Measurements from ENCODE around the gene TCEANC2.
"Not testable (repeated sequence)": the region's sequence is repeated elsewhere in the genome, so short reads cannot be mapped to it uniquely, and the experiment has no call there.

The TCEANC2 gene

DNA sequence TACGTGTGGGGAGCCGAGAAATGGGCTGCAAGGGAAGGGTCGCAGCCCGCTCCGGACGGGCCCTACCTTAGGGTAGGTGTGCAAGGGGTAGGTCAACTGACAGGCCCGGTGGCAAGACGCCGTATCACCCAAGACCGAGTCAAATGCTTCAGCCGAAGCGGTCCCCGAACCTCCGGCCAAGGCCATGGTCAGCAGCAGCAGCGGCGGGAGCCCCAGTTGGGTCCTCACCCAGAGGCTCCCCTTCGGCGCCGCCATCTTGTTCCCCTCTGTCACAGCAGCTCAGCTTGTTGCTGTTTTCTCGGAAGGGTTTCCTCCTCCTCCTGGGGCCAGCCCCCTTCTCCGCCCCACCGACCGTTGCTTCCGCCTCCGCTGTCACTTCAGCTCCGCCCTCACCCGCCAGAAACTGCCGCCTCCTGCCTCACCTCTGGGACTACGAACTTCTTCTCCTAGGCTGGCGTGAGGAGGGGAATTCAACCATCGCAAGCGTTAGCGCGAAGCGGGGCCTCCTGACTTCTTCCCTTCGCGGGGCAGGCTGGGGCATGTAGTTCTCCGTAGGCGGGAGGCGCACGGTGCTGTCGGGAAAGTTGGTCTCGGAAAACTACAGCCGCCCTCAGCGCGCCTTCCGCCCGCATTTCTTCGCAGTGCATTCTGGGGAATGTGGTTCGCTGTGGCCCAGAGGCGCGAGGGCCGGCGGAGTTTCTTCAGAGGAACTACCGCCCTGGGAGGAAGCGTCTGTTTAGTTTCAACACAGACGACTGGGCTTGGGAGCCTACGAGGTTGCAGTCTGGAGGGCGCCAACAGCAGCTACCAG, at the start of gene TCEANC2, which contains the start of gene TMEM59:
TCEANC2 (plus strand) TSS at position 675 of the 811 bp plus-strand sequence. CDS start 815 bp downstream, outside the sequence.
TMEM59 (minus strand) TSS at position 271 of the 811 bp plus-strand sequence; CDS start at position 255, 16 bp downstream.
- peak within 1 kb of the TSS; percentile 91 to 99 for H3K27ac ChIP-seq
- TF ChIP-seq, protein P1, sequence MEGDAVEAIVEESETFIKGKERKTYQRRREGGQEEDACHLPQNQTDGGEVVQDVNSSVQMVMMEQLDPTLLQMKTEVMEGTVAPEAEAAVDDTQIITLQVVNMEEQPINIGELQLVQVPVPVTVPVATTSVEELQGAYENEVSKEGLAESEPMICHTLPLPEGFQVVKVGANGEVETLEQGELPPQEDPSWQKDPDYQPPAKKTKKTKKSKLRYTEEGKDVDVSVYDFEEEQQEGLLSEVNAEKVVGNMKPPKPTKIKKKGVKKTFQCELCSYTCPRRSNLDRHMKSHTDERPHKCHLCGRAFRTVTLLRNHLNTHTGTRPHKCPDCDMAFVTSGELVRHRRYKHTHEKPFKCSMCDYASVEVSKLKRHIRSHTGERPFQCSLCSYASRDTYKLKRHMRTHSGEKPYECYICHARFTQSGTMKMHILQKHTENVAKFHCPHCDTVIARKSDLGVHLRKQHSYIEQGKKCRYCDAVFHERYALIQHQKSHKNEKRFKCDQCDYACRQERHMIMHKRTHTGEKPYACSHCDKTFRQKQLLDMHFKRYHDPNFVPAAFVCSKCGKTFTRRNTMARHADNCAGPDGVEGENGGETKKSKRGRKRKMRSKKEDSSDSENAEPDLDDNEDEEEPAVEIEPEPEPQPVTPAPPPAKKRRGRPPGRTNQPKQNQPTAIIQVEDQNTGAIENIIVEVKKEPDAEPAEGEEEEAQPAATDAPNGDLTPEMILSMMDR (IDR thresholded peaks at IDR 0.05), result peak in 1 of 2 experiments; percentile 22
- H3K4me3 ChIP-seq, result peak within 1 kb of the TSS; percentile 77 to 97
- no peaks in the 10 kb centered on the region for H3K9me3 ChIP-seq
- H3K36me3 ChIP-seq, result no peaks in the 10 kb centered on the region
- peaks cover 0 to 53% (median 28%) of the 10 kb centered on the region in 4 donors for H3K4me1 ChIP-seq
- DNase-seq, result peak; percentile 99
- intact Hi-C loops (cut with DNase I; ENCODE audit: low total_unique reads), result loop anchor here (1.0 kb wide), 1 partner anchor 107 kb away; the partner anchor contains the start of gene LRRC42
- H3K27me3 ChIP-seq, result no peaks in the 10 kb centered on the region

DNA sequence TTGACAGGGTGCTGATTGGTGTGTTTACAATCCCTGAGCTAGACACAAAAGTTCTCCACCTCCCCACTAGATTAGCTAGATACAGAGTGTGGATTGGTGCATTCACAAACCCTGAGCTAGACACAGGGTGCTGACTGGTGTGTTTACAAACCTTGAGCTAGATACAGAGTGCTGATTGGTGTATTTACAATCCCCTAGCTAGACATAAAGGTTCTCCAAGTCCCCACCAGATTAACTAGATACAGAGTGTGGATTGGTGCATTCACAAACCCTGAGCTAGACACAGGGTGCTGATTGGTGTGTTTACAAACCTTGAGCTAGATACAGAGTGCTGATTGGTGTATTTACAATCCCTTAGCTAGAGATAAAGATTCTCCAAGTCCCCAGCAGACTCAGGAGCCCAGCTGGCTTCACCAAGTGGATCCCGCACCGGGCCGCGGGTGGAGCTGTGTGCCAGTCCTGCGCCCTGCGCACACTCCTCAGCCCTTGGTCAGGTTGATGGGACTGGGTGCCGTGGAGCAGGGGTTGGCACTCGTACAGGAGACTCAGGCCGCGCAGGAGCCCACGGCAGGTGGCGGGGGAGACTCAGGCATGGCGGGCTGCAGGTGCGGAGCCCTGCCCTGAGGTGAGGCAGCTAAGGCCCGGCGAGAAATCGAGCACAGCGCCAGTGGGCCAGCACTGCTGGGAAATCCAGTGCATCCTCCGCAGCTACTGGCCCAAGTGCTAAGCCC, 49.5 kb upstream of the TCEANC2 start:
- H3K4me1 ChIP-seq; H3K9me3 ChIP-seq; H3K36me3 ChIP-seq; H3K4me3 ChIP-seq; H3K27me3 ChIP-seq; H3K27ac ChIP-seq; intact Hi-C loops (cut with DNase I; ENCODE audit: low total_unique reads): not testable (repeated sequence)
- DNase-seq, result peak in 1 of 2 donors; percentile 34

DNA sequence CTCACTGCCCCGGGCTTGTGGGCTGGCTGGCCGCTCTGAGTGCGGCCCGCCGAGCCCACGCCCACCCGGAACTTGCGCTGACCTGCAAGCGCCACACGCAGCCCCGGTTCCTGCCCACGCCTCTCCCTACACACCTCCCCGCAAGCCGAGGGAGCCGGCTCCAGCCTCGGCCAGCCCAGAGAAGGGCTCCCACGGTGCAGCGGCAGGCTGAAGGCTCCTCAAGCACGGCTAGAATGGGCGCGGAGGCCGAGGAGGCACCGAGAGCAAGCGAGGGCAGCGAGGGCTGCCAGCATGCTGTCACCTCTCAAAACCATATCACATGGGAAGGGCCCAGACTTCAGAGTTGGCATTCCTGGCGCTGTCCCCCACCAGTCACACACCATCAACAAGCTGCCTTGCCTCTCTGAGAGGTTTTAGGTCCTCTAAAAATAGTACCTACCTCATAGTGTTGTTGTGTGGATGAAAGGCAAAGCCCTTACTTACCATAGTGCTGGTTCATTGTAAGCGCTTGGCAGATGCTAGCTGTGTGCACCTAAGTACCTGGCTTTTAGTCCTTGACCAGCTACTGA, 48.8 kb upstream of the TCEANC2 start:
- peak in 1 of 2 donors; percentile 54 for DNase-seq
- intact Hi-C loops (cut with DNase I; ENCODE audit: low total_unique reads), result no loop called here
- no peaks in the 10 kb centered on the region for H3K4me1 ChIP-seq
- no peaks in the 10 kb centered on the region for H3K9me3 ChIP-seq
- H3K4me3 ChIP-seq, result no peak overlapping the region
- H3K27me3 ChIP-seq, result peaks cover 0 to 13% of the 10 kb centered on the region in 2 donors
- no peak overlapping the region for H3K27ac ChIP-seq
- H3K36me3 ChIP-seq, result no peaks in the 10 kb centered on the region
- TF ChIP-seq, protein P1 (IDR thresholded peaks at IDR 0.05), result no peak

DNA sequence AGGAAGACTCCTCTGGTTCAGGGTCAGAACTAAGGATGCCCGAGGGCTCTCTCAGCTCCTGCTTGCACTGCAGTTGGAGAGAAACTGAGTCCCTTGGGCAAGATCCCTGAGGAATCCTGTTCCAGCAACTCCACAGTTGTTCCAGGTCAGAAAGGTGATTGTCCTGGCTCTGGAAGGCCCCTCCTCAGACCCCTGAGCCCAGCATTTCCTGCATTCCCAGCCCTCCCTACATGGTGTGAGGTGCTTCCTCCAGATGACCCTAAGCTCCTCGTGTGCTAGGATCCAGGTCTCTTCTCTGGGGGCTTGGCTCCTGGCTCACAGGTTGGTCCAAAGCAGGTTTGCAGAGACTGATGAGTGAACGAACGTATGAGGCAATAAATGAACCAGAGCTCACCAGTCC, 46.9 kb upstream of the TCEANC2 start:
- TF ChIP-seq, protein P1 (IDR thresholded peaks at IDR 0.05), result no peak
- Histone ChIP-seq H3K9me3 (no peaks in the 10 kb centered on the region), H3K4me1 (no peaks in the 10 kb centered on the region), H3K4me3 (no peak overlapping the region), H3K36me3 (no peaks in the 10 kb centered on the region), H3K27me3 (peaks cover 0 to 21% of the 10 kb centered on the region in 2 donors), H3K27ac (no peak overlapping the region)
- peak in 1 of 2 donors; percentile 34 for DNase-seq
- intact Hi-C loops (cut with DNase I; ENCODE audit: low total_unique reads), result no loop called here

DNA sequence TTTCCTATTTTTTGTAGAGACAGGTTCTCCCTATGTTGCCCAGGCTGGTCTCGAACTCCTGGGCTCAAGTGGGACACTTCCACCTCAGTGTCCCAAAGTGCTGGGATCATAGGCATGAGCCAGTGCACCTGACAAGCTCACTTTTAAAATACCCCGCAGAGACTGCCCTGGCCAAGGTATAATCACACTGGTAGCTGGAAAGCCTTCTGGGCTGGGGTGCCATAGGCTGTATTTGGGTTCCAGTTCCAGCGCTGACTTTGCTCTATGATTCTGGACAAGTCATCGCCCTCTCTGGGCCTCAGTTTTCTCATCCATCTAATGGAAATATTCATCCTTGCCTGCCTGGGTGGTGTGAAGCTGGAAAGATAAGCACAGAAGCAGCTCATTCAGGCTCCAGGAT, 45.8 kb upstream of the TCEANC2 start:
- Histone ChIP-seq H3K27me3 (peaks cover 0 to 28% of the 10 kb centered on the region in 2 donors), H3K4me1 (no peaks in the 10 kb centered on the region), H3K36me3 (no peaks in the 10 kb centered on the region), H3K9me3 (no peaks in the 10 kb centered on the region), H3K27ac (no peak overlapping the region), H3K4me3 (no peak overlapping the region)
- intact Hi-C loops (cut with DNase I; ENCODE audit: low total_unique reads), result no loop called here
- TF ChIP-seq, protein P1 (IDR thresholded peaks at IDR 0.05), result no peak
- peak in 1 of 2 donors; percentile 33 for DNase-seq

Measured in tibial artery (tissue), 4 donors.